ENCODE data around the gene FLRT1.

DNA sequence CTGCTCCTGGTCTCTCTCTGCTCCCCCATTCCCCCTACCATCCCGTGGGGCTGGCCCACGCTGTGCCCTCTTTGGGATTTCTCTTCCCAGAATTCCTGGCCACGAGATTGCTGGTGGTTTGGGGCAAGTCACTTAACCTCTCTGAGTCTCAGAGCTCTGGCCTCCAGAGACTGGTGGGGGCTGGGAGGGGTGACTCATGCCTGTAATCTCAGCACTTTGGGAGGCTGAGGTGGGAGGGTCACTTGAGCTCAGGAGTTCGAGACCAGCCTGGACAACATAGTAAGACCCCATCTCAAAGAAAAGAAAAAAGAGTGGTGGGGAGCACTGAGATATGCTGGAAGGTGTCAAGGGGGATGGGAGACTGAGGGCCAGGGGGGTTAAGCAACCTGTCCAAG, 31.1 kb upstream of the FLRT1 start:
- TF ChIP-seq, protein P1, sequence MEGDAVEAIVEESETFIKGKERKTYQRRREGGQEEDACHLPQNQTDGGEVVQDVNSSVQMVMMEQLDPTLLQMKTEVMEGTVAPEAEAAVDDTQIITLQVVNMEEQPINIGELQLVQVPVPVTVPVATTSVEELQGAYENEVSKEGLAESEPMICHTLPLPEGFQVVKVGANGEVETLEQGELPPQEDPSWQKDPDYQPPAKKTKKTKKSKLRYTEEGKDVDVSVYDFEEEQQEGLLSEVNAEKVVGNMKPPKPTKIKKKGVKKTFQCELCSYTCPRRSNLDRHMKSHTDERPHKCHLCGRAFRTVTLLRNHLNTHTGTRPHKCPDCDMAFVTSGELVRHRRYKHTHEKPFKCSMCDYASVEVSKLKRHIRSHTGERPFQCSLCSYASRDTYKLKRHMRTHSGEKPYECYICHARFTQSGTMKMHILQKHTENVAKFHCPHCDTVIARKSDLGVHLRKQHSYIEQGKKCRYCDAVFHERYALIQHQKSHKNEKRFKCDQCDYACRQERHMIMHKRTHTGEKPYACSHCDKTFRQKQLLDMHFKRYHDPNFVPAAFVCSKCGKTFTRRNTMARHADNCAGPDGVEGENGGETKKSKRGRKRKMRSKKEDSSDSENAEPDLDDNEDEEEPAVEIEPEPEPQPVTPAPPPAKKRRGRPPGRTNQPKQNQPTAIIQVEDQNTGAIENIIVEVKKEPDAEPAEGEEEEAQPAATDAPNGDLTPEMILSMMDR (IDR thresholded peaks at IDR 0.05): no peak
- no peak for TF ChIP-seq POLR2A (IDR thresholded peaks at IDR 0.05)
- TF ChIP-seq POLR2AphosphoS5 (IDR thresholded peaks at IDR 0.05): no peak

All from gastroesophageal sphincter (tissue), 3 donors.